ENCODE results near the gene CPED1. TPM values are rescaled to one million over a fixed set of nuclear protein-coding genes. Genes with fewer than 3 reads are reported as not detected.

The CPED1 gene
- total RNA-seq, 1 experiment from 2014 or later: 0.13 TPM

- Histone ChIP-seq H3K27me3 (ENCODE audit: insufficient read depth, low read length) (no peaks in the 10 kb centered on the region), H3K27ac (ENCODE audit: insufficient read length, low read depth, low read length) (no peak overlapping the region), H2BK120ac (ENCODE audit: low read depth, low read length, poor library complexity, severe bottlenecking) (no peak overlapping the region), H2AK5ac (ENCODE audit: insufficient read length, low read length) (no peak overlapping the region), H4K8ac (replicated peaks; ENCODE audit: insufficient read length, low read depth, low read length) (no peak overlapping the region), H2BK12ac (ENCODE audit: insufficient read length, low read depth, low read length) (no peak overlapping the region), H3K4me1 (ENCODE audit: insufficient read depth, low read length) (no peaks in the 10 kb centered on the region), H3K56ac (ENCODE audit: insufficient read length, low read depth, low read length) (no peak overlapping the region), H3K4me2 (ENCODE audit: insufficient read depth, insufficient read length, low read length) (no peak overlapping the region), H3T11ph (ENCODE audit: low read length) (no peak overlapping the region), H4K91ac (ENCODE audit: insufficient read length, low read depth, low read length) (no peak overlapping the region), H3K18ac (ENCODE audit: insufficient read length, low read depth, low read length) (no peak overlapping the region), H4K20me1 (ENCODE audit: control insufficient read depth, insufficient read depth, insufficient read length) (no peaks in the 10 kb centered on the region), H3K4ac (ENCODE audit: low read depth, low read length) (no peak overlapping the region), H3K79me2 (ENCODE audit: insufficient read depth, low read length) (no peaks in the 10 kb centered on the region), H2AFZ (ENCODE audit: low read length) (no peak overlapping the region), H3K9ac (ENCODE audit: extremely low read depth, insufficient read length, low read length) (no peak overlapping the region), H3K9me3 (ENCODE audit: control insufficient read depth, low read depth, low read length) (no peaks in the 10 kb centered on the region), H2BK5ac (ENCODE audit: insufficient read length, low read length) (no peak overlapping the region), H3K14ac (ENCODE audit: insufficient read depth, low read length) (no peak overlapping the region), H2BK15ac (ENCODE audit: low read depth, low read length) (no peak overlapping the region), H2BK20ac (ENCODE audit: low read depth, low read length, poor library complexity, severe bottlenecking) (no peak overlapping the region), H3K79me1 (ENCODE audit: insufficient read depth, low read depth, low read length, poor library complexity, severe bottlenecking) (no peaks in the 10 kb centered on the region), H3K23me2 (ENCODE audit: insufficient read length, low read depth, low read length, poor library complexity, severe bottlenecking) (no peaks in the 10 kb centered on the region), H4K5ac (ENCODE audit: insufficient read length, low read depth, low read length) (no peak overlapping the region), H3K23ac (ENCODE audit: insufficient read length, low read depth, low read length) (no peak overlapping the region)
- no CpG with 5 or more reads among the region's 6 CpGs for WGBS (ENCODE audit: extremely low coverage, insufficient read length, low lambda C conversion rate)
- Mint-ChIP-seq H3K9me3 (no peaks in the 10 kb centered on the region), H3K4me1 (peaks cover 4 to 8% of the 10 kb centered on the region in 2 experiments), H3K4me3 (no peak overlapping the region), H3K36me3 (ENCODE audit: insufficient read depth in 1 of 3, low read depth in 3 of 3) (no peaks in the 10 kb centered on the region), H3K27ac (no peak overlapping the region), H3K27me3 (ENCODE audit: low read depth) (no peaks in the 10 kb centered on the region)
- DNase-seq: no peak
- TF ChIP-seq, protein P1, sequence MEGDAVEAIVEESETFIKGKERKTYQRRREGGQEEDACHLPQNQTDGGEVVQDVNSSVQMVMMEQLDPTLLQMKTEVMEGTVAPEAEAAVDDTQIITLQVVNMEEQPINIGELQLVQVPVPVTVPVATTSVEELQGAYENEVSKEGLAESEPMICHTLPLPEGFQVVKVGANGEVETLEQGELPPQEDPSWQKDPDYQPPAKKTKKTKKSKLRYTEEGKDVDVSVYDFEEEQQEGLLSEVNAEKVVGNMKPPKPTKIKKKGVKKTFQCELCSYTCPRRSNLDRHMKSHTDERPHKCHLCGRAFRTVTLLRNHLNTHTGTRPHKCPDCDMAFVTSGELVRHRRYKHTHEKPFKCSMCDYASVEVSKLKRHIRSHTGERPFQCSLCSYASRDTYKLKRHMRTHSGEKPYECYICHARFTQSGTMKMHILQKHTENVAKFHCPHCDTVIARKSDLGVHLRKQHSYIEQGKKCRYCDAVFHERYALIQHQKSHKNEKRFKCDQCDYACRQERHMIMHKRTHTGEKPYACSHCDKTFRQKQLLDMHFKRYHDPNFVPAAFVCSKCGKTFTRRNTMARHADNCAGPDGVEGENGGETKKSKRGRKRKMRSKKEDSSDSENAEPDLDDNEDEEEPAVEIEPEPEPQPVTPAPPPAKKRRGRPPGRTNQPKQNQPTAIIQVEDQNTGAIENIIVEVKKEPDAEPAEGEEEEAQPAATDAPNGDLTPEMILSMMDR (conservative IDR thresholded peaks at IDR 0.05): no peak
Observed at GRCh38 chr7:121041516-121042148, 53.1 kb downstream of the CPED1 start.

All from H9 (cell line).